ENCODE results near the gene MORC2.

Gene MORC2

GRCh38 chr22:30921108-30921507 lies 47.5 kb downstream of the MORC2 start:
- no peak for DNase-seq (ENCODE audit: low read depth)

GRCh38 chr22:30920407-30920806 lies 48.2 kb downstream of the MORC2 start:
- peak; percentile 70 for DNase-seq (ENCODE audit: low read depth)

- no peak for DNase-seq (ENCODE audit: low read depth)
These were observed 48.6 kb downstream of the MORC2 start for GRCh38 chr22:30919973-30920372.

- no peak for DNase-seq (ENCODE audit: low read depth)
These were observed 49.8 kb downstream of the MORC2 start for GRCh38 chr22:30918761-30919160.

- no peak for DNase-seq (ENCODE audit: low read depth)
These were observed 58.2 kb downstream of the MORC2 start for GRCh38 chr22:30910358-30910757.

GRCh38 chr22:30909306-30909705 lies 59.3 kb downstream of the MORC2 start:
- DNase-seq (ENCODE audit: low read depth), result no peak

- no peak for DNase-seq (ENCODE audit: low read depth)
These were observed 60.5 kb downstream of the MORC2 start for GRCh38 chr22:30908051-30908461.

GRCh38 chr22:30906946-30907345 lies 61.6 kb downstream of the MORC2 start:
- DNase-seq (ENCODE audit: low read depth), result no peak

GRCh38 chr22:30906411-30906810 lies 62.2 kb downstream of the MORC2 start:
- DNase-seq (ENCODE audit: low read depth), result no peak

GRCh38 chr22:30905696-30906341 lies 62.8 kb downstream of the MORC2 start:
- no peak for DNase-seq (ENCODE audit: low read depth)

- DNase-seq (ENCODE audit: low read depth), result no peak
These were observed 64.6 kb downstream of the MORC2 start for GRCh38 chr22:30903876-30904460.

GRCh38 chr22:30902496-30903357 lies 65.8 kb downstream of the MORC2 start:
- DNase-seq (ENCODE audit: low read depth), result no peak

- DNase-seq (ENCODE audit: low read depth), result no peak
These were observed 74.2 kb downstream of the MORC2 start for GRCh38 chr22:30894371-30894740.

- no peak for DNase-seq (ENCODE audit: low read depth)
These were observed 74.9 kb downstream of the MORC2 start for GRCh38 chr22:30893434-30894370.

- no peak for DNase-seq (ENCODE audit: low read depth)
These were observed 75.8 kb downstream of the MORC2 start for GRCh38 chr22:30892731-30893221.

GRCh38 chr22:30892286-30892685 lies 76.3 kb downstream of the MORC2 start:
- DNase-seq (ENCODE audit: low read depth), result no peak

- DNase-seq (ENCODE audit: low read depth), result no peak
These were observed 76.8 kb downstream of the MORC2 start for GRCh38 chr22:30891781-30892180.

- DNase-seq (ENCODE audit: low read depth), result no peak
These were observed 77.2 kb downstream of the MORC2 start for GRCh38 chr22:30891443-30891755.

GRCh38 chr22:30890686-30891442 lies 77.7 kb downstream of the MORC2 start:
- no peak for DNase-seq (ENCODE audit: low read depth)

GRCh38 chr22:30889996-30890480 lies 78.5 kb downstream of the MORC2 start:
- DNase-seq (ENCODE audit: low read depth), result no peak
